HG02571 (cell line): ENCODE results near the gene DYNLRB2.

Source experiments
- ATAC-seq: cut with Tn5 transposase; IDR thresholded peaks from one replicate; pipeline ENCODE4 v1.9.1; 2021; ENCODE audit warnings: mild to moderate bottlenecking, moderate library complexity; ENCODE audit not compliant: unreplicated experiment

Gene DYNLRB2

GRCh38 chr16:80547145-80547544 is 6.4 kb downstream of the DYNLRB2 start:
- ATAC-seq: no peak

- ATAC-seq: no peak
Observed at GRCh38 chr16:80552277-80552676, 11.5 kb downstream of the DYNLRB2 start.

- no peak for ATAC-seq
Observed at GRCh38 chr16:80554033-80554432, 13.2 kb downstream of the DYNLRB2 start.

GRCh38 chr16:80556481-80556880 is 15.7 kb downstream of the DYNLRB2 start:
- no peak for ATAC-seq

- no peak for ATAC-seq
Observed at GRCh38 chr16:80557037-80557436, 16.2 kb downstream of the DYNLRB2 start.

- ATAC-seq: no peak
Observed at GRCh38 chr16:80559369-80559768, 18.6 kb downstream of the DYNLRB2 start.

- no peak for ATAC-seq
Observed at GRCh38 chr16:80563066-80563465, 22.3 kb downstream of the DYNLRB2 start.

GRCh38 chr16:80564394-80564793 is 23.6 kb downstream of the DYNLRB2 start:
- ATAC-seq: no peak

- no peak for ATAC-seq
Observed at GRCh38 chr16:80569440-80570105, 28.8 kb downstream of the DYNLRB2 start.

GRCh38 chr16:80570106-80570478 is 29.3 kb downstream of the DYNLRB2 start:
- ATAC-seq: no peak

- no peak for ATAC-seq
Observed at GRCh38 chr16:80573700-80574120, 32.9 kb downstream of the DYNLRB2 start.

GRCh38 chr16:80576343-80576912 is 35.6 kb downstream of the DYNLRB2 start:
- ATAC-seq: no peak

- no peak for ATAC-seq
Observed at GRCh38 chr16:80577485-80578280, 36.9 kb downstream of the DYNLRB2 start.

- ATAC-seq: peak; percentile 86
Observed at GRCh38 chr16:80580109-80580832, 39.5 kb downstream of the DYNLRB2 start.

GRCh38 chr16:80583466-80583865 is 42.7 kb downstream of the DYNLRB2 start:
- ATAC-seq: no peak

GRCh38 chr16:80585764-80586163 is 45.0 kb downstream of the DYNLRB2 start:
- no peak for ATAC-seq

GRCh38 chr16:80586476-80586875 is 45.7 kb downstream of the DYNLRB2 start:
- ATAC-seq: no peak

GRCh38 chr16:80587071-80587470 is 46.3 kb downstream of the DYNLRB2 start:
- no peak for ATAC-seq

- no peak for ATAC-seq
Observed at GRCh38 chr16:80591071-80591915, 50.5 kb downstream of the DYNLRB2 start.

GRCh38 chr16:80592273-80592672 is 51.5 kb downstream of the DYNLRB2 start:
- ATAC-seq: no peak
